Activated naive CD8-positive, alpha-beta T cell (primary cell): ENCODE measurements around the gene PSMB10.

ENCODE experiments used
- H3K27ac Mint-ChIP-seq: one replicate; pipeline ENCODE4 v1.8.0; 2021; ENCODE audit warnings: mixed read lengths
- H3K27me3 Mint-ChIP-seq: one replicate; pipeline ENCODE4 v1.8.0; 2021; ENCODE audit warnings: mixed read lengths
- H3K36me3 Mint-ChIP-seq: one replicate; pipeline ENCODE4 v1.8.0; 2021; ENCODE audit warnings: mixed read lengths
- H3K4me1 Mint-ChIP-seq: one replicate; pipeline ENCODE4 v1.8.0; 2021; ENCODE audit warnings: low read depth, mixed read lengths
- H3K4me3 Mint-ChIP-seq: one replicate; pipeline ENCODE4 v1.8.0; 2021; ENCODE audit warnings: mild to moderate bottlenecking, mixed read lengths
- H3K9me3 Mint-ChIP-seq: one replicate; pipeline ENCODE4 v1.8.0; 2021; ENCODE audit warnings: low read depth, mixed read lengths

The PSMB10 gene

GRCh38 chr16:67951485-67951884 is 14.8 kb upstream of the PSMB10 start:
- Mint-ChIP-seq H3K9me3 (no peaks in the 10 kb centered on the region), H3K4me1 (no peaks in the 10 kb centered on the region), H3K27me3 (no peaks in the 10 kb centered on the region), H3K4me3 (no peak overlapping the region), H3K36me3 (no peaks in the 10 kb centered on the region), H3K27ac (no peak overlapping the region)

- Mint-ChIP-seq H3K27ac (no peak overlapping the region), H3K4me3 (no peak overlapping the region), H3K9me3 (no peaks in the 10 kb centered on the region), H3K36me3 (no peaks in the 10 kb centered on the region), H3K4me1 (no peaks in the 10 kb centered on the region), H3K27me3 (no peaks in the 10 kb centered on the region)
Measured at GRCh38 chr16:67950335-67950843, 13.7 kb upstream of the PSMB10 start.

- Mint-ChIP-seq H3K9me3 (no peaks in the 10 kb centered on the region), H3K4me3 (no peak overlapping the region), H3K27ac (no peak overlapping the region), H3K27me3 (no peaks in the 10 kb centered on the region), H3K4me1 (no peaks in the 10 kb centered on the region), H3K36me3 (no peaks in the 10 kb centered on the region)
Measured at GRCh38 chr16:67949645-67950044, 13.0 kb upstream of the PSMB10 start.

GRCh38 chr16:67948015-67948414 is 11.4 kb upstream of the PSMB10 start:
- Mint-ChIP-seq H3K4me1 (no peaks in the 10 kb centered on the region), H3K27me3 (no peaks in the 10 kb centered on the region), H3K9me3 (no peaks in the 10 kb centered on the region), H3K4me3 (no peak overlapping the region), H3K36me3 (no peaks in the 10 kb centered on the region), H3K27ac (no peak overlapping the region)

- Mint-ChIP-seq H3K36me3 (no peaks in the 10 kb centered on the region), H3K27me3 (no peaks in the 10 kb centered on the region), H3K4me1 (peaks cover 2% of the 10 kb centered on the region), H3K27ac (no peak overlapping the region), H3K4me3 (no peak overlapping the region), H3K9me3 (no peaks in the 10 kb centered on the region)
Measured at GRCh38 chr16:67946966-67947558, 10.4 kb upstream of the PSMB10 start.

GRCh38 chr16:67946128-67946569 is 9.5 kb upstream of the PSMB10 start:
- no peaks in the 10 kb centered on the region for H3K9me3 Mint-ChIP-seq

GRCh38 chr16:67945392-67945933 is 8.8 kb upstream of the PSMB10 start:
- H3K4me3 Mint-ChIP-seq, result no peak overlapping the region
- H3K36me3 Mint-ChIP-seq, result no peaks in the 10 kb centered on the region

More at GRCh38 chr16:67946128-67946569, 9.5 kb upstream of the PSMB10 start:
- Mint-ChIP-seq H3K27ac (no peak overlapping the region), H3K4me1 (peaks cover 10% of the 10 kb centered on the region), H3K4me3 (no peak overlapping the region), H3K36me3 (no peaks in the 10 kb centered on the region), H3K27me3 (no peaks in the 10 kb centered on the region)

GRCh38 chr16:67944690-67945391 is 8.2 kb upstream of the PSMB10 start:
- Mint-ChIP-seq H3K27ac (no peak overlapping the region), H3K36me3 (no peaks in the 10 kb centered on the region), H3K4me1 (peaks cover 17% of the 10 kb centered on the region), H3K9me3 (no peaks in the 10 kb centered on the region), H3K27me3 (no peaks in the 10 kb centered on the region), H3K4me3 (no peak overlapping the region)

More at GRCh38 chr16:67945392-67945933, 8.8 kb upstream of the PSMB10 start:
- Mint-ChIP-seq H3K4me1 (peaks cover 10% of the 10 kb centered on the region), H3K9me3 (no peaks in the 10 kb centered on the region), H3K27ac (no peak overlapping the region), H3K27me3 (no peaks in the 10 kb centered on the region)

- H3K27ac Mint-ChIP-seq, result no peak within 1 kb of the TSS
- H3K4me1 Mint-ChIP-seq, result peaks cover 22% of the 10 kb centered on the region
- no peaks in the 10 kb centered on the region for H3K36me3 Mint-ChIP-seq
- no peaks in the 10 kb centered on the region for H3K27me3 Mint-ChIP-seq
- H3K9me3 Mint-ChIP-seq, result no peaks in the 10 kb centered on the region
- no peak within 1 kb of the TSS for H3K4me3 Mint-ChIP-seq
Measured at GRCh38 chr16:67943619-67944504, 7.2 kb upstream of the PSMB10 start, which contains the start of gene LCAT. Gene LCAT, minus strand, starts transcription at chr16:67944120. Its CDS starts 19 bp downstream, at chr16:67944101.

- H3K4me1 Mint-ChIP-seq, result peaks cover 22% of the 10 kb centered on the region
- no peak overlapping the region for H3K27ac Mint-ChIP-seq
- no peak overlapping the region for H3K4me3 Mint-ChIP-seq
- H3K9me3 Mint-ChIP-seq, result no peaks in the 10 kb centered on the region
- H3K27me3 Mint-ChIP-seq, result no peaks in the 10 kb centered on the region
- no peaks in the 10 kb centered on the region for H3K36me3 Mint-ChIP-seq
Measured at GRCh38 chr16:67943256-67943618, 6.6 kb upstream of the PSMB10 start.

- H3K27me3 Mint-ChIP-seq, result no peaks in the 10 kb centered on the region
- no peak overlapping the region for H3K27ac Mint-ChIP-seq
- no peaks in the 10 kb centered on the region for H3K9me3 Mint-ChIP-seq
- H3K4me1 Mint-ChIP-seq, result peaks cover 22% of the 10 kb centered on the region
- no peak overlapping the region for H3K4me3 Mint-ChIP-seq
- no peaks in the 10 kb centered on the region for H3K36me3 Mint-ChIP-seq
Measured at GRCh38 chr16:67942510-67943255, 6.0 kb upstream of the PSMB10 start.

GRCh38 chr16:67942200-67942509 is 5.5 kb upstream of the PSMB10 start:
- Mint-ChIP-seq H3K4me3 (no peak overlapping the region), H3K4me1 (peaks cover 25% of the 10 kb centered on the region), H3K36me3 (no peaks in the 10 kb centered on the region), H3K27ac (peak overlapping the region; percentile 61), H3K9me3 (no peaks in the 10 kb centered on the region), H3K27me3 (no peaks in the 10 kb centered on the region)

- Mint-ChIP-seq H3K4me3 (no peak overlapping the region), H3K9me3 (no peaks in the 10 kb centered on the region), H3K27me3 (no peaks in the 10 kb centered on the region), H3K27ac (peak overlapping the region; percentile 54), H3K36me3 (no peaks in the 10 kb centered on the region), H3K4me1 (peaks cover 29% of the 10 kb centered on the region)
Measured at GRCh38 chr16:67941469-67942199, 5.0 kb upstream of the PSMB10 start.
